Esophagus muscularis mucosa (tissue), 4 donors: ENCODE results near the gene EBF4. TPM values are rescaled to one million over a fixed set of nuclear protein-coding genes. Genes with fewer than 3 reads are reported as not detected.
A peak's percentile ranks its signal among the peaks of the same experiment; 100 is the strongest.

Experiments used
- DNase-seq: peaks from one replicate; pipeline ENCODE4 v3.0.0-alpha.2; 2017; ENCODE audit errors: extremely low spot score
- H3K27ac ChIP-seq, 4 donors: fragments of 200-600 bp; sonication (generic); replicated peaks in 1 of 4; 1 replicate in 3 of 4; 2 replicates in 1 of 4; pipeline ENCODE4 v1.5.1; 2016 to 2019; ENCODE audit warnings: mild to moderate bottlenecking in 1 of 4
- H3K27me3 ChIP-seq, 4 donors: fragments of 200-600 bp; sonication (generic); one replicate each; pipeline versions ENCODE4 v1.5.1 to v1.6.0; 2016 to 2019
- H3K36me3 ChIP-seq, 4 donors: fragments of 200-600 bp; sonication (generic); one replicate each; pipeline ENCODE4 v1.5.1; 2016 to 2019
- H3K4me1 ChIP-seq, 4 donors: fragments of 200-600 bp; sonication (generic); one replicate each; pipeline ENCODE4 v1.5.1; 2016 to 2019
- H3K4me3 ChIP-seq, 4 donors: fragments of 200-600 bp; sonication (generic); 1 replicate in 2 of 4; 2 replicates in 2 of 4; pipeline ENCODE4 v1.5.1; 2016 to 2019; ENCODE audit warnings: mild to moderate bottlenecking in 4 of 4, moderate library complexity in 1 of 4
- H3K9me3 ChIP-seq, 4 donors: fragments of 200-600 bp; sonication (generic); 1 replicate in 3 of 4; 2 replicates in 1 of 4; pipeline ENCODE4 v1.5.1; 2016 to 2019
- CTCF ChIP-seq, 3 experiments: fragments of 200-600 bp in 2 of 3; fragments of 450-650 bp in 1 of 3; sonication (generic) in 2 of 3; IDR thresholded peaks; one replicate each; pipeline ENCODE4 v1.5.1; 2017 to 2019; ENCODE audit warnings: antibody characterized with exemption in 3 of 3, mild to moderate bottlenecking in 2 of 3, moderate library complexity in 1 of 3
- EP300 ChIP-seq: sonication (generic); formaldehyde crosslinking; IDR thresholded peaks from one replicate; pipeline ENCODE4 v1.6.1; 2017; ENCODE audit warnings: antibody characterized with exemption
- POLR2A ChIP-seq: fragments of 450-650 bp; IDR thresholded peaks from one replicate; pipeline ENCODE4 v1.6.1; 2017; ENCODE audit warnings: antibody characterized with exemption, moderate library complexity, mild to moderate bottlenecking, low read depth
- POLR2AphosphoS5 ChIP-seq, 2 donors: sonication (generic); formaldehyde crosslinking; IDR thresholded peaks; one replicate each; pipeline ENCODE4 v1.6.1; 2017; ENCODE audit warnings: antibody characterized with exemption in 2 of 2
- WGBS: methylation state at CpG from one replicate; pipeline ENCODE4 v1.1.5; 2018; 5-methylcytosine and 5-hydroxymethylcytosine counted together
- intact Hi-C: fragments of 100-400 bp; cut with DNase I; formaldehyde crosslinking; loops from one replicate; pipeline ENCODE4 v1.15.1; 2023
- total RNA-seq, 4 donors: library from RNA; depleted of rRNA; stranded (reverse); fragments of >200 nt; gene quantifications; one replicate each; pipeline versions ENCODE4 v1.1.0 to v1.2.1, GENCODE V29; 2016

The EBF4 gene
- total RNA-seq, 4 donors from 2014 or later = 23.7 to 46.7 (median 30.1) TPM

DNA sequence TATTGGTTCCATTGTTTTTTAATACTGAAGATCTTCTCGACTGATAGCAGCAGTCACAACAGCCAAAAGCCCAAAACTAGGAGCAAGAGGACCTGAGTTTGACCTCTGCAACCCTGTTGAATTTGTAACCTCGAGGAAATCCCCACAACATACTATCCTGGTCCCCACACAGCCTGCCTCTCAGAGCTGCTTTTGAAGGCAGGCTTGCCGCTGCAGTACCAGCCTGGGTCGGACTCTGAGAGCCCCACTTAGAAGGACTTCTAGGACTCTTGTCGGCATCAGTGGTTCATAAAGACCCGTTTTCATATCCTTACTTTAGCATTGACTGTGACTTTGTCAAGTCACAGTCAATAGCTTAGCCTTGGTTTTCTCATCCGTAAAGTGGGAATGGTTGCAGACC, 49.3 kb downstream of the EBF4 start:
- Histone ChIP-seq H3K27ac (no peak overlapping the region), H3K36me3 (no peaks in the 10 kb centered on the region), H3K9me3 (no peaks in the 10 kb centered on the region), H3K4me3 (no peak overlapping the region), H3K4me1 (peaks cover 0 to 7% (median 2%) of the 10 kb centered on the region in 4 donors), H3K27me3 (no peaks in the 10 kb centered on the region)
- peak; percentile 57 for DNase-seq
- TF ChIP-seq POLR2A = no peak
- TF ChIP-seq POLR2AphosphoS5 (IDR thresholded peaks at IDR 0.05) = no peak
- no peak for TF ChIP-seq CTCF (IDR thresholded peaks at IDR 0.05)
- no peak for TF ChIP-seq EP300
- intact Hi-C loops = no loop called here
- WGBS = 82% methylated on average over 7 of the region's 7 CpGs

DNA sequence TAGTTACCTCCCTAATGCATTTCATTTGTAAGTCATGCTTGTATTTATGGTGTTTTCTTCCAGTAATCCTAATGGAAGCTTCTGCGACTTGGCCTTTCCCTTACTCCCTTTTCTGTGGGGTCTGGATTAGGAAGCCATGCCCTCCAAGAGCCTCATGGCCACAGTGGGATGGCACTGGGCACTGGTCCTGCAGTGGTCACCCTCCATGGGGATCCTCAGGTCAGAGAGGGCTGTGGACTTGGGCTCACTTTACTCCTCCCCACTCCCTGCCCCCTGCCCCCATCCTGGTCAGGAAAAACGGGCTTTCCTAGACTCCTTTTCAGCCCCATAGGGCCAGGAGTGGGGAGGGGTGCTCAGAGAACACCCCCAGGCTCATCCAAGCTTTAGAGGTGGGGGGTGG, 49.9 kb downstream of the EBF4 start:
- TF ChIP-seq POLR2A (no peak), EP300 (no peak), CTCF (IDR thresholded peaks at IDR 0.05) (no peak), POLR2AphosphoS5 (IDR thresholded peaks at IDR 0.05) (no peak)
- H3K27me3 ChIP-seq = no peaks in the 10 kb centered on the region
- no peak overlapping the region for H3K4me3 ChIP-seq
- DNase-seq = peak; percentile 68
- H3K36me3 ChIP-seq = no peaks in the 10 kb centered on the region
- H3K27ac ChIP-seq = no peak overlapping the region
- WGBS = 87% methylated on average over 2 of the region's 2 CpGs
- intact Hi-C loops = no loop called here
- H3K4me1 ChIP-seq = peaks cover 0 to 7% (median 2%) of the 10 kb centered on the region in 4 donors
- no peaks in the 10 kb centered on the region for H3K9me3 ChIP-seq

DNA sequence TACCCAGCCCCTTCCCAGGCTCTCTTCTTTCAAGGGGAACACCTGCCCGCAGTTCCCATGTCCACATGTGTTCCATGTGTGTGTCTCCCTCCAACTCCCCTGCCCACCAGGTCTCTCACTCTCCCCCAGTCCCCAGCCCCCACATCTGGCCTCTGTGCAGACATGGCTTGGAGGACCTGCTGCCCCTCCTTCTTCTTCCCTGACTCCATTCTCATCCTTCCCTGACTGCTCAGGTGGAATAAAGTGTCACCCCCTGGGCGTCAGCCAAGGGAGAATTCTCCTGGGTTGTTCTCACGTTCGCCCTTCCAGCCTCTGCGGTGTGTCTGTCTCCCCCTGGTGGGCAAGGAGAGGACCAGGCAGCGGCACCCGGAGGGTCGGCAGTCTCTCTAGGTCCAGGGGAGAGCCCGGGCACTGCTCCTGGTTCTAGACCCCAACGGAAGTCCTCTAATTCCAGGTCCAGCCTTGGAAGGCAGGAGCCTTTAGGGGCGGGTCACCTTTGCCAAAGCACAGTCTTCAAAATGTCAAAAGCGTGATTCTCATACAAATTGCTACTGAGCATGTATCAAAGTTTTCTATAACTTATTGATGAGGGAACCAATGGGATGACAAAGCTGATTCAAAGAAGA, 50.5 kb downstream of the EBF4 start:
- 20% methylated on average over 8 of the region's 12 CpGs for WGBS
- intact Hi-C loops = no loop called here
- Histone ChIP-seq H3K4me3 (no peak overlapping the region), H3K27me3 (no peaks in the 10 kb centered on the region), H3K4me1 (peaks cover 0 to 7% (median 2%) of the 10 kb centered on the region in 4 donors), H3K27ac (no peak overlapping the region), H3K36me3 (no peaks in the 10 kb centered on the region), H3K9me3 (no peaks in the 10 kb centered on the region)
- peak; percentile 87 for DNase-seq
- TF ChIP-seq EP300 = no peak
- TF ChIP-seq CTCF (IDR thresholded peaks at IDR 0.05) = peak; percentile 45 to 80 (median 52)

GRCh38 chr20:2745060-2745910, 52.7 kb downstream of the EBF4 start:
- Histone ChIP-seq H3K4me3 (no peak overlapping the region), H3K4me1 (peaks cover 0 to 14% (median 5%) of the 10 kb centered on the region in 4 donors), H3K9me3 (no peaks in the 10 kb centered on the region), H3K36me3 (no peaks in the 10 kb centered on the region), H3K27me3 (peaks cover 0 to 12% (median under 1%) of the 10 kb centered on the region in 4 donors), H3K27ac (no peak overlapping the region)
- peak; percentile 82 for DNase-seq
- intact Hi-C loops = no loop called here
- WGBS = 78% methylated on average over 12 of the region's 12 CpGs
- TF ChIP-seq POLR2A = no peak
- TF ChIP-seq POLR2AphosphoS5 (IDR thresholded peaks at IDR 0.05) = no peak
- no peak for TF ChIP-seq EP300
- no peak for TF ChIP-seq CTCF (IDR thresholded peaks at IDR 0.05)
